Ishikawa (cell line): ENCODE data around the gene UVSSA.

Experiments
- CEBPB ChIP-seq: IDR thresholded peaks from 2 replicates; pipeline ENCODE4 v1.6.1; 2012
- CREB1 ChIP-seq: IDR thresholded peaks from 2 replicates; pipeline ENCODE4 v1.6.1; 2012; ENCODE audit warnings: low read depth
- EGR1 ChIP-seq: IDR thresholded peaks from 2 replicates; pipeline ENCODE4 v1.6.1; 2012
- EP300 ChIP-seq: IDR thresholded peaks from 2 replicates; pipeline ENCODE4 v1.6.1; 2012; ENCODE audit warnings: borderline replicate concordance
- FOXM1 ChIP-seq: IDR thresholded peaks from 2 replicates; pipeline ENCODE4 v1.6.1; 2012; ENCODE audit warnings: low read depth, borderline replicate concordance
- MAX ChIP-seq: IDR thresholded peaks from 2 replicates; pipeline ENCODE4 v1.6.1; 2012
- NFIC ChIP-seq: IDR thresholded peaks from 2 replicates; pipeline ENCODE4 v1.6.1; 2012
- RAD21 ChIP-seq: IDR thresholded peaks from 2 replicates; pipeline ENCODE4 v1.6.1; 2012; ENCODE audit warnings: low read depth
- REST ChIP-seq: IDR thresholded peaks from 2 replicates; pipeline ENCODE4 v1.6.1; 2012; ENCODE audit warnings: low read depth, mild to moderate bottlenecking
- TAF1 ChIP-seq: IDR thresholded peaks from 2 replicates; pipeline ENCODE4 v1.6.1; 2012; ENCODE audit warnings: low read depth, mild to moderate bottlenecking
- TCF12 ChIP-seq: IDR thresholded peaks from 2 replicates; pipeline ENCODE4 v1.6.1; 2012; ENCODE audit warnings: low read depth
- TEAD4 ChIP-seq: IDR thresholded peaks from 2 replicates; pipeline ENCODE4 v1.6.1; 2012
- USF1 ChIP-seq: IDR thresholded peaks from 2 replicates; pipeline ENCODE4 v1.6.1; 2012
- YY1 ChIP-seq: IDR thresholded peaks from 2 replicates; pipeline ENCODE4 v1.6.1; 2012; ENCODE audit warnings: low read depth
- ZBTB7A ChIP-seq: IDR thresholded peaks from 2 replicates; pipeline ENCODE4 v1.6.1; 2012; ENCODE audit warnings: low read depth

UVSSA gene

GRCh38 chr4:1380368-1381151 is 33.6 kb downstream of the UVSSA start:
- TF ChIP-seq RAD21: no peak
- TF ChIP-seq TEAD4: no peak
- TF ChIP-seq YY1: no peak
- no peak for TF ChIP-seq MAX
- no peak for TF ChIP-seq TAF1
- no peak for TF ChIP-seq CREB1
- no peak for TF ChIP-seq EGR1
- no peak for TF ChIP-seq REST
- no peak for TF ChIP-seq FOXM1
- TF ChIP-seq CEBPB: no peak
- no peak for TF ChIP-seq USF1
- TF ChIP-seq ZBTB7A: no peak

- TF ChIP-seq MAX (no peak), TEAD4 (no peak), TCF12 (no peak), EP300 (no peak), REST (no peak), CREB1 (no peak), TAF1 (no peak), FOXM1 (no peak), CEBPB (no peak), RAD21 (no peak), NFIC (no peak), YY1 (no peak), EGR1 (no peak), ZBTB7A (no peak), USF1 (no peak)
Measured at GRCh38 chr4:1381181-1381621, 34.2 kb downstream of the UVSSA start.

- TF ChIP-seq CREB1: no peak
- TF ChIP-seq USF1: no peak
- no peak for TF ChIP-seq CEBPB
- TF ChIP-seq EP300: no peak
- no peak for TF ChIP-seq YY1
- TF ChIP-seq MAX: no peak
- no peak for TF ChIP-seq ZBTB7A
- TF ChIP-seq NFIC: no peak
- no peak for TF ChIP-seq REST
Measured at GRCh38 chr4:1381944-1382541, 35.0 kb downstream of the UVSSA start.
